ENCODE results near the gene PGM2. TPM values are rescaled to one million over a fixed set of nuclear protein-coding genes. Genes with fewer than 3 reads are reported as not detected.

Gene PGM2
- total RNA-seq, 2 experiments from 2014 or later = 10.7 to 11.8 TPM

DNA sequence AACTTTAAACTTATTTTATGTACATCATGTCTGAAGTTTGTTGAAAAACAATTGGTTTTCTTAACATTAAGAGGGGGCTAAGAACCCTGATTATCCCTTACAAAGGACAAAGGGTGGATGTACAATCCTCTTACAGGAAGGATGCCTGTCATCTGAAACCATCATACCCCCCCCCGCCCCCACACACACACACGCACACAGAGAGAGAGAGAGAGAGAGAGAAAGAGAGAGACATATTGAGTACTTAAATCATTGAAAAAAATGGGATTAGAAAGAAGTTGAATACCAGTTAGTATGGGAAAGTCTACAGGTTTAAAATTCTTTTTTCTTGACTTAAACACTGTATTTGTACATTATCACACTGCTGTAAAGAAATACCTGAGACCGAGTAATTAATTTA is 10.9 kb upstream of the PGM2 start:
- H3K36me3 Mint-ChIP-seq (ENCODE audit: low read depth) = no peaks in the 10 kb centered on the region
- no peaks in the 10 kb centered on the region for H3K36me3 ChIP-seq (ENCODE audit: insufficient read depth, low read length)
- no peaks in the 10 kb centered on the region for H3K9me3 Mint-ChIP-seq
- H3K4me3 Mint-ChIP-seq = peak overlapping the region; percentile 57
- peak overlapping the region; percentile 74 for H3K27ac Mint-ChIP-seq
- peak overlapping the region; percentile 8 to 22 for H3K27ac ChIP-seq (ENCODE audit: low read depth in 1 of 2, low read length in 2 of 2)
- peaks cover 15% of the 10 kb centered on the region for H3K4me1 ChIP-seq (ENCODE audit: insufficient read depth, low read length)
- ATAC-seq (ENCODE audit: poor library complexity) (peak; percentile 44), DNase-seq (peak in 3 of 14 experiments; percentile 9 to 36 (median 26))
- H3K27me3 Mint-ChIP-seq = no peaks in the 10 kb centered on the region
- POLR2A ChIA-PET = no interaction called here
- intact Hi-C loops (cut with DNase I, micrococcal nuclease) = no loop called here
- CTCF ChIA-PET = no interaction called here
- H3K9me3 ChIP-seq (ENCODE audit: control insufficient read depth in 1 of 2, insufficient read depth in 1 of 2, low read length in 2 of 2) = no peaks in the 10 kb centered on the region
- no peak overlapping the region for H3K4me3 ChIP-seq (ENCODE audit: low read length)
- no peaks in the 10 kb centered on the region for H3K27me3 ChIP-seq (ENCODE audit: control insufficient read depth in 1 of 2, insufficient read depth in 2 of 2, low read length in 2 of 2)
- H3K4me1 Mint-ChIP-seq (ENCODE audit: low read depth) = peaks cover 25% of the 10 kb centered on the region
- TF ChIP-seq, protein P1, sequence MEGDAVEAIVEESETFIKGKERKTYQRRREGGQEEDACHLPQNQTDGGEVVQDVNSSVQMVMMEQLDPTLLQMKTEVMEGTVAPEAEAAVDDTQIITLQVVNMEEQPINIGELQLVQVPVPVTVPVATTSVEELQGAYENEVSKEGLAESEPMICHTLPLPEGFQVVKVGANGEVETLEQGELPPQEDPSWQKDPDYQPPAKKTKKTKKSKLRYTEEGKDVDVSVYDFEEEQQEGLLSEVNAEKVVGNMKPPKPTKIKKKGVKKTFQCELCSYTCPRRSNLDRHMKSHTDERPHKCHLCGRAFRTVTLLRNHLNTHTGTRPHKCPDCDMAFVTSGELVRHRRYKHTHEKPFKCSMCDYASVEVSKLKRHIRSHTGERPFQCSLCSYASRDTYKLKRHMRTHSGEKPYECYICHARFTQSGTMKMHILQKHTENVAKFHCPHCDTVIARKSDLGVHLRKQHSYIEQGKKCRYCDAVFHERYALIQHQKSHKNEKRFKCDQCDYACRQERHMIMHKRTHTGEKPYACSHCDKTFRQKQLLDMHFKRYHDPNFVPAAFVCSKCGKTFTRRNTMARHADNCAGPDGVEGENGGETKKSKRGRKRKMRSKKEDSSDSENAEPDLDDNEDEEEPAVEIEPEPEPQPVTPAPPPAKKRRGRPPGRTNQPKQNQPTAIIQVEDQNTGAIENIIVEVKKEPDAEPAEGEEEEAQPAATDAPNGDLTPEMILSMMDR (IDR thresholded peaks at IDR 0.05) = no peak

GRCh38 chr4:37816006-37816405 is 10.5 kb upstream of the PGM2 start:
- Histone ChIP-seq H3K27me3 (ENCODE audit: control insufficient read depth in 1 of 2, insufficient read depth in 2 of 2, low read length in 2 of 2) (no peaks in the 10 kb centered on the region), H3K4me1 (ENCODE audit: insufficient read depth, low read length) (peaks cover 15% of the 10 kb centered on the region), H3K27ac (ENCODE audit: low read depth in 1 of 2, low read length in 2 of 2) (peak overlapping the region; percentile 8 to 31), H3K9me3 (ENCODE audit: control insufficient read depth in 1 of 2, insufficient read depth in 1 of 2, low read length in 2 of 2) (no peaks in the 10 kb centered on the region), H3K4me3 (ENCODE audit: low read length) (no peak overlapping the region), H3K36me3 (ENCODE audit: insufficient read depth, low read length) (no peaks in the 10 kb centered on the region)
- Mint-ChIP-seq H3K27ac (peak overlapping the region; percentile 74), H3K36me3 (ENCODE audit: low read depth) (no peaks in the 10 kb centered on the region), H3K27me3 (no peaks in the 10 kb centered on the region), H3K9me3 (no peaks in the 10 kb centered on the region), H3K4me1 (ENCODE audit: low read depth) (peaks cover 25% of the 10 kb centered on the region), H3K4me3 (peak overlapping the region; percentile 57)
- peak; percentile 69 for ATAC-seq (ENCODE audit: poor library complexity)
- DNase-seq = peak in 6 of 14 experiments; percentile 10 to 79 (median 48)
- TF ChIP-seq, protein P1 (IDR thresholded peaks at IDR 0.05) = no peak
- intact Hi-C loops (cut with DNase I, micrococcal nuclease) = no loop called here
- POLR2A ChIA-PET = interaction anchor here (1.4 kb wide), 1 partner anchor 10 kb away, joined by 7 read pairs; the partner anchor contains the start of gene PGM2
- CTCF ChIA-PET = no interaction called here

DNA sequence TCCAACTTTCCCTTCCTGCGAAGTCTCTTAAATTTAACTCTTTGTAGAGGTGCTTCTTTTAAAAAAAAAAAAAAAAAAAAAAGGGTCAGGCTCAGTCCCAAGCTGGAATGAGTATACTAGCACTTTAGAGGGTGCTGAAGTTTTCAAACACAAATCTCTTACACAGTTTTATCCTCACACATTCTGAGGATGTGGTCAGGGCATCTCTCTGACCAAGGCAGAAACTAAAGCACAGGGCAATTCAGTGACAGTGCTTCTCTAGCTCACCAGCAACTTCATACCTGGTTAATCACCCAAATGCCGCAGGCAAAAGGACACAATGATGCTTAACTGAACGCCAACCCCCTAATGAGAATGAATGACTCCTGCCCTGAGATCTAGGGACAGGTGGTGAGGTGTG is 9.8 kb upstream of the PGM2 start:
- H3K36me3 ChIP-seq (ENCODE audit: insufficient read depth, low read length) = no peaks in the 10 kb centered on the region
- Mint-ChIP-seq H3K27ac (peak overlapping the region; percentile 74), H3K4me1 (ENCODE audit: low read depth) (peaks cover 25% of the 10 kb centered on the region), H3K9me3 (no peaks in the 10 kb centered on the region), H3K27me3 (no peaks in the 10 kb centered on the region), H3K36me3 (ENCODE audit: low read depth) (no peaks in the 10 kb centered on the region), H3K4me3 (no peak overlapping the region)
- no peaks in the 10 kb centered on the region for H3K27me3 ChIP-seq (ENCODE audit: control insufficient read depth in 1 of 2, insufficient read depth in 2 of 2, low read length in 2 of 2)
- no peak for ATAC-seq (ENCODE audit: poor library complexity)
- peak overlapping the region in 1 of 2 donors; percentile 31 for H3K27ac ChIP-seq (ENCODE audit: low read depth in 1 of 2, low read length in 2 of 2)
- POLR2A ChIA-PET = interaction anchor here (0.6 to 1.4 kb wide), 2 partner anchors 10 to 14 kb away, joined by 3 to 7 read pairs; partner anchors contain the start of gene PGM2
- no peak overlapping the region for H3K4me3 ChIP-seq (ENCODE audit: low read length)
- CTCF ChIA-PET = no interaction called here
- TF ChIP-seq, protein P1 (IDR thresholded peaks at IDR 0.05) = no peak
- peak in 1 of 14 experiments; percentile 24 for DNase-seq
- intact Hi-C loops (cut with DNase I, micrococcal nuclease) = no loop called here
- H3K9me3 ChIP-seq (ENCODE audit: control insufficient read depth in 1 of 2, insufficient read depth in 1 of 2, low read length in 2 of 2) = no peaks in the 10 kb centered on the region
- peaks cover 15% of the 10 kb centered on the region for H3K4me1 ChIP-seq (ENCODE audit: insufficient read depth, low read length)

Data from CD4-positive, alpha-beta T cell (primary cell).